ENCODE measurements around the gene NKAIN2.
"Not testable (repeated sequence)": the region's sequence is repeated elsewhere in the genome, so short reads cannot be mapped to it uniquely, and the experiment has no call there.

Gene NKAIN2

DNA sequence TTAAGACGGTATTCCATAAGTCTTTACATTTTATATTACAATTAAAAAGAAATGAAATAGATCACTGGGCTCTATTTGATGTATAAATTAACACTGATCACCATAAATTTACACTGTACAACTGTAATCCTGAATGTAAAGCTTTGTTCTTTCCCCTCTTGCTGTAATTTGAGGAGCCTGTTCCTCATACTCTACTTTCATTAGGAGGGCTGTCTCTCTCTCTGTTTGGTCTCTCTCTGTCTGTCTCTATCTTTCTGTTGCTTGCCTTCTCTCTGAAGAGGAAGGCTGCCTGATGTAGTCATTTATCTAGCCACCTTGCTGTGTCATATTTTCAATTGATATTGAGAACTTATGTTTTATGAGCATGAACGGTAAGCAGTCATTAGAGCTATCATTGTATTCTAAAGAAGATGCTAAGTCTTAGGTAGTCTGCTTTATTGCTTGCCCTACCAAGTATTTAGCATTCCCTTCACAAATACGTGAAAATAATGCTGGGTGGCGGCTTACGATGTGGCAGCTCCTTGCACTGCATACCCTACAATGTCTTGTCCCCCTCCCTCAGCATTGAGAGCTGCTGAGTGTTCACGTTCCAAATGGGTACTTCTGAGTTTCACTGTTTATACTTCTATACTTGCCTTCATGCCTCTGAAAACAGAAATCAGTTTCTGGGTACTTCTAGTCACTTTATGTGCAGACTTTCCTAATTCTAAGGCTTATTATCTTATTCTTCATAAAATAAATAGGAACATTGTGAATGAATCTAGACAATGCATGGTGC lies 205.5 kb downstream of the NKAIN2 start:
- Histone ChIP-seq H3K36me3 (replicated peaks; ENCODE audit: insufficient read depth, low read length) (no peaks in the 10 kb centered on the region), H3K4me2 (ENCODE audit: low read depth, low read length) (no peak overlapping the region), H4K20me1 (ENCODE audit: insufficient read depth, low read length) (no peaks in the 10 kb centered on the region), H3K9ac (ENCODE audit: low read length) (no peak overlapping the region), H3K27me3 (replicated peaks; ENCODE audit: insufficient read depth, low read length) (no peaks in the 10 kb centered on the region), H3K4me3 (ENCODE audit: low read length) (no peak overlapping the region), H3F3A (ENCODE audit: insufficient read depth, low read length) (peaks cover 3% of the 10 kb centered on the region), H3K9me3 (replicated peaks; ENCODE audit: insufficient read depth, low read length) (no peaks in the 10 kb centered on the region), H3K9me2 (replicated peaks; ENCODE audit: insufficient read depth, low read length) (no peaks in the 10 kb centered on the region), H3K27ac (ENCODE audit: low read length) (no peak overlapping the region), H3K79me2 (ENCODE audit: low read length) (no peaks in the 10 kb centered on the region), H2AFZ (ENCODE audit: low read length) (no peak overlapping the region), H3K4me1 (ENCODE audit: low read length) (peaks cover 34% of the 10 kb centered on the region)
- no peak for DNase-seq
- TF ChIP-seq, protein P1, sequence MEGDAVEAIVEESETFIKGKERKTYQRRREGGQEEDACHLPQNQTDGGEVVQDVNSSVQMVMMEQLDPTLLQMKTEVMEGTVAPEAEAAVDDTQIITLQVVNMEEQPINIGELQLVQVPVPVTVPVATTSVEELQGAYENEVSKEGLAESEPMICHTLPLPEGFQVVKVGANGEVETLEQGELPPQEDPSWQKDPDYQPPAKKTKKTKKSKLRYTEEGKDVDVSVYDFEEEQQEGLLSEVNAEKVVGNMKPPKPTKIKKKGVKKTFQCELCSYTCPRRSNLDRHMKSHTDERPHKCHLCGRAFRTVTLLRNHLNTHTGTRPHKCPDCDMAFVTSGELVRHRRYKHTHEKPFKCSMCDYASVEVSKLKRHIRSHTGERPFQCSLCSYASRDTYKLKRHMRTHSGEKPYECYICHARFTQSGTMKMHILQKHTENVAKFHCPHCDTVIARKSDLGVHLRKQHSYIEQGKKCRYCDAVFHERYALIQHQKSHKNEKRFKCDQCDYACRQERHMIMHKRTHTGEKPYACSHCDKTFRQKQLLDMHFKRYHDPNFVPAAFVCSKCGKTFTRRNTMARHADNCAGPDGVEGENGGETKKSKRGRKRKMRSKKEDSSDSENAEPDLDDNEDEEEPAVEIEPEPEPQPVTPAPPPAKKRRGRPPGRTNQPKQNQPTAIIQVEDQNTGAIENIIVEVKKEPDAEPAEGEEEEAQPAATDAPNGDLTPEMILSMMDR (IDR thresholded peaks at IDR 0.05; ENCODE audit: low read length), result no peak
- TF ChIP-seq EZH2phosphoT487 (IDR thresholded peaks at IDR 0.05; ENCODE audit: low read length), result no peak
- no peak for TF ChIP-seq EZH2 (optimal IDR thresholded peaks at IDR 0.05; ENCODE audit: low read depth, low read length)

DNA sequence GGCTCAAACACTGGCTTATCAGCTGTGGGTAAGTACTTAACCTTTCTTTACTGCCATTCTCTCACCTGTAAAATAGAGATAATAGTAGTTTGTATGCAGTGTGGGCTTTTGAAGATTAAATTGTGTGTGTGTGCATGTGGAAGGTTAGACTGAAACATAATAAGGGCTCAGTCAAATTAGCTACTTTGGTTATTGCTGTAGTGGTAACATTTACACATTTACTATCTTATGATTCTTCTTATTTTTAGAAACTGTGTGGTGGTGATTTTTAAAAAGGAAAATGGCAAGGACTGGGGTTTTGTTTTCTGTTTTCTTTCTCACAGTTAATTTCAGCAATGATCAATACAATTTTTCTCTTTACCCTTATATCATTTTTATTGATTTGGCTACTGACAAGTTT lies 206.9 kb downstream of the NKAIN2 start:
- Histone ChIP-seq H4K20me1 (ENCODE audit: insufficient read depth, low read length) (no peaks in the 10 kb centered on the region), H3K27me3 (replicated peaks; ENCODE audit: insufficient read depth, low read length) (no peaks in the 10 kb centered on the region), H3K27ac (ENCODE audit: low read length) (peak overlapping the region; percentile 5; the same call in 1 of the 2 replicates), H3K4me3 (ENCODE audit: low read length) (no peak overlapping the region), H3K4me1 (ENCODE audit: low read length) (peaks cover 31% of the 10 kb centered on the region), H3K9me2 (replicated peaks; ENCODE audit: insufficient read depth, low read length) (no peaks in the 10 kb centered on the region), H2AFZ (ENCODE audit: low read length) (no peak overlapping the region), H3K79me2 (ENCODE audit: low read length) (no peaks in the 10 kb centered on the region), H3K36me3 (replicated peaks; ENCODE audit: insufficient read depth, low read length) (no peaks in the 10 kb centered on the region), H3K4me2 (ENCODE audit: low read depth, low read length) (peak overlapping the region; percentile 42; the same call in 1 of the 2 replicates), H3K9me3 (replicated peaks; ENCODE audit: insufficient read depth, low read length) (no peaks in the 10 kb centered on the region), H3K9ac (ENCODE audit: low read length) (no peak overlapping the region), H3F3A (ENCODE audit: insufficient read depth, low read length) (no peaks in the 10 kb centered on the region; the same call in 1 of the 2 replicates)
- no peak for DNase-seq
- TF ChIP-seq EZH2phosphoT487 (IDR thresholded peaks at IDR 0.05; ENCODE audit: low read length) (no peak), EZH2 (optimal IDR thresholded peaks at IDR 0.05; ENCODE audit: low read depth, low read length) (no peak)
- TF ChIP-seq, protein P1 (IDR thresholded peaks at IDR 0.05; ENCODE audit: low read length), result no peak

DNA sequence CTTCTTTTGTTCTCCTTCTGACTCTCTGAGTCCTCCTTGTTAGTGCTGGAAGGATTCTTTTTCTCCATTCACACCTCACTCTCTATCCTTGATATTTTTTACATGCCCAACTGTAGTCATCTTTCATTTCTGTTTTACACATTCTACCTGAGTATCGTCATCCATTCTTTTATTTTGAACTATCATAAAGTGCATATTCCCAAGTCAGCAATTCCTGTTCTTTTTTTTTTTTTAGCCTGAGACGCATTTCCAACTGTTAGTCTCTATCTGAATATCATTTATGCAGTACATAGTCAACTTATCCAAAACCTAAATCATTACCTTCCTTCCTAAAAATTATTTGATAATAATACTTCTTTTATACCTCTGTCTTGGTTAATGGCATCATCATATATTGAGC lies 207.5 kb downstream of the NKAIN2 start:
- Histone ChIP-seq H3K9ac (ENCODE audit: low read length) (no peak overlapping the region), H3K79me2 (ENCODE audit: low read length) (no peaks in the 10 kb centered on the region), H3K9me2 (replicated peaks; ENCODE audit: insufficient read depth, low read length) (no peaks in the 10 kb centered on the region), H3F3A (ENCODE audit: insufficient read depth, low read length) (no peaks in the 10 kb centered on the region; the same call in 1 of the 2 replicates), H4K20me1 (ENCODE audit: insufficient read depth, low read length) (no peaks in the 10 kb centered on the region), H3K4me3 (ENCODE audit: low read length) (no peak overlapping the region), H3K27me3 (replicated peaks; ENCODE audit: insufficient read depth, low read length) (no peaks in the 10 kb centered on the region), H3K4me2 (ENCODE audit: low read depth, low read length) (peak overlapping the region; percentile 42; the same call in 1 of the 2 replicates), H3K27ac (ENCODE audit: low read length) (no peak overlapping the region), H2AFZ (ENCODE audit: low read length) (no peak overlapping the region), H3K4me1 (ENCODE audit: low read length) (peaks cover 31% of the 10 kb centered on the region), H3K36me3 (replicated peaks; ENCODE audit: insufficient read depth, low read length) (no peaks in the 10 kb centered on the region), H3K9me3 (replicated peaks; ENCODE audit: insufficient read depth, low read length) (no peaks in the 10 kb centered on the region)
- no peak for DNase-seq
- TF ChIP-seq EZH2 (optimal IDR thresholded peaks at IDR 0.05; ENCODE audit: low read depth, low read length) (no peak), EZH2phosphoT487 (IDR thresholded peaks at IDR 0.05; ENCODE audit: low read length) (no peak)
- TF ChIP-seq, protein P1 (IDR thresholded peaks at IDR 0.05; ENCODE audit: low read length), result no peak

DNA sequence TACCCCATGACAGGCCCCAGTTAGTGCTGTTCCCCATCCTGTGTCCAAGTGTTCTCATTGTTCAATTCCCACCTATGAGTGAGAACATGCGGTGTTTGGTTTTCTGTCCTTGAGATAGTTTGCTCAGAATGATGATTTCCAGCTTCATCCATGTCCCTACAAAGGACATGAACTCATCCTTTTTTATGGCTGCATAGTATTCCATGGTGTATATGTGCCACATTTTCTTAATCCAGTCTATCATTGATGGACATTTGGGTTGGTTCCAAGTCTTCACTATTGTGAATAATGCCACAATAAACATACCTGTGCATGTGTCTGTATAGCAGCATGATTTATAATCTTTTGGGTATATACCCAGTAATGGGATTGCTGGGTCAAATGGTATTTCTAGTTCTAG lies 218.4 kb downstream of the NKAIN2 start:
- H2AFZ ChIP-seq (ENCODE audit: low read length); H3K4me1 ChIP-seq (ENCODE audit: low read length); DNase-seq; H3K4me3 ChIP-seq (ENCODE audit: low read length); H3K36me3 ChIP-seq (replicated peaks; ENCODE audit: insufficient read depth, low read length); H3K9me3 ChIP-seq (replicated peaks; ENCODE audit: insufficient read depth, low read length); H3K9ac ChIP-seq (ENCODE audit: low read length); H3K79me2 ChIP-seq (ENCODE audit: low read length); H3F3A ChIP-seq (ENCODE audit: insufficient read depth, low read length); H3K27ac ChIP-seq (ENCODE audit: low read length); H3K4me2 ChIP-seq (ENCODE audit: low read depth, low read length); H3K9me2 ChIP-seq (replicated peaks; ENCODE audit: insufficient read depth, low read length); H4K20me1 ChIP-seq (ENCODE audit: insufficient read depth, low read length); H3K27me3 ChIP-seq (replicated peaks; ENCODE audit: insufficient read depth, low read length): not testable (repeated sequence)
